Measurements from ENCODE around the gene TMTC1.
"Not testable (repeated sequence)": the region's sequence is repeated elsewhere in the genome, so short reads cannot be mapped to it uniquely, and the experiment has no call there.

The TMTC1 gene

GRCh38 chr12:29783773-29784666 is at the start of gene TMTC1:
TMTC1 (minus strand) TSS chr12:29783942; CDS start chr12:29783751, 191 bp downstream.
- peak; percentile 3 for DNase-seq (ENCODE audit: low spot score)

- no peak for DNase-seq (ENCODE audit: low spot score)
These were observed 47.4 kb upstream of the TMTC1 start for GRCh38 chr12:29831173-29831572.

DNA sequence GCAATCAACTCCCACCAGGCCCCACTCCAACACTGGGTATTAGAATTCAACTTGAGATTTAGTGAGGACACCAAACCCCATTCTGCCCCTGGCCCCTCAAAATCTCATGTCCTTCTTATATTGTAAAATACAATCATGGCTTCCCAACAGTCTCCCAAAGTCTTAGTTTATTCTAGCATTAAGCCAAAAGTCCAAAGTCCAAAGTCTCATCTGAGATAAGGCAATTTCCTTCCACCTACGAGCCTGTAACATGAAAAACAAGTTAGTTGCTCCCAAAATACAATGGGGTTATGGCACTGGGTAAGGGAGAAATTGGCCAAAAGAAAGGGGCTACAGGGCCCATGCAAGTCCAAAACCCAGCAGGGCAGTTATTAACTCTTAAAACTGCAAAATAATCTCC is 46.6 kb upstream of the TMTC1 start:
- DNase-seq (ENCODE audit: low spot score) = no peak

GRCh38 chr12:29818916-29819623 is 35.3 kb upstream of the TMTC1 start:
- DNase-seq (ENCODE audit: low spot score) = no peak

GRCh38 chr12:29816874-29817725 is 33.4 kb upstream of the TMTC1 start:
- DNase-seq (ENCODE audit: low spot score) = no peak

DNA sequence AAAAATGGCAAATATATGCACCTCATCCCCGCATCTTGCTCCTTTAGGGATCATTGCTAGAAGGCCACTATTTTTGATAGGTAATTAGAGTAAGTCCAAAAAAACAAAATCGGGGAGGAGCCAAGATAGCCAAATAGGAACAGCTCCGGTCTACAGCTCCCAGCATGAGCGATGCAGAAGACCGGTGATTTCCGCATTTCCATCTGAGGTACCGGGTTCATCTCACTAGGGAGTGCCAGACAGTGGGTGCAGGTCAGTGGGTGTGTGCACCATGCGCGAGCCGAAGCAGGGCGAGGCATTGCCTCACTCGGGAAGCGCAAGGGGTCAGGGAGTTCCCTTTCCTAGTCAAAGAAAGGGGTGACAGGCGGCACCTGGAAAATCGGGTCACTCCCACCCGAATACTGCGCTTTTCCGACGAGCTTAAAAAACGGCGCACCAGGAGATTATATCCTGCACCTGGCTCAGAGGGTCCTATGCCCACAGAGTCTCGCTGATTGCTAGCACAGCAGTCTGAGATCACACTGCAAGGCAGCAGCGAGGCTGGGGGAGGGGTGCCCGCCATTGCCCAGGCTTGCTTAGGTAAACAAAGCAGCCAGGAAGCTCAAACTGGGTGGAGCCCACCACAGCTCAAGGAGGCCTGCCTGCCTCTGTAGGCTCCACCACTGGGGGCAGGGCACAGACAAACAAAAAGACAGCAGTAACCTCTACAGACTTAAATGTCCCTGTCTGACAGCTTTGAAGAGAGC is 26.0 kb upstream of the TMTC1 start:
- not testable (repeated sequence) for DNase-seq (ENCODE audit: low spot score)

DNA sequence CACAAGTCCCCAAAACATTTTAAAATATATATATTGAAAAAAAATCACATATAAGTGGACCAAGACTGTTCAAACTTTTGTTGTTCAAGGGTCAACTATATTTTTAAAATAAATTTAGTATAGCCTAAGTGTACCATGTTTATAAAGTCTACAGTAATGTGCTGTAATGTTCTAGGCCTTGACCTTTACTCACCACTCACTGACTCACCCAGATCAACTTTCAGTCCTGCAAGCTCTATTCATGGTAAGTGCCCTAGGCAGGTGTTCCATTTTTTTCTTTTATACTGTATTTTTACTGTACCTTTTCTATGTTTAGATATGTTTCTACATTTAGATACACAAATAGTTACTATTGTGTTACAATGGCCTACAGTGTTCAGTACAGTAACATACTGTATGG is 23.4 kb upstream of the TMTC1 start:
- no peak for DNase-seq (ENCODE audit: low spot score)

GRCh38 chr12:29804019-29804418 is 20.3 kb upstream of the TMTC1 start:
- DNase-seq (ENCODE audit: low spot score) = no peak

DNA sequence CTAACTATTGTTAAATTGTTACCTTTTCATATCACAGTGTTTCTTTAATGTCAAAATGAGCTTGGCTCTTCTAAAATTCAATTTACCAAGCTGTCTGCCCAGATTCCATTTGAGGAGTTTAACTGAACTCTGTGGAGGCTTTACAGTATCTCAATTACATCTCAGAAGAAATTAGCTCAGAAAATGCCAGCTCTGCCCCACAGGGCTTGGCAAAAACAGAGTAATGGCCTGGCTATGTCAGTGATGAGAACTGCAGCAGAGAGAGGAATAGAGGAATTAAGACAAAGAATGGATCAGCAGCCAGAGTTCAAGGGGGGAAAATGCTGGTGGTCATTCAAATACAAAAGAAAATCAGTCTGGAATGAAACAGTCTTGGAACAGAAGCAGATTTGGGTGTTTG is 15.8 kb upstream of the TMTC1 start:
- no peak for DNase-seq (ENCODE audit: low spot score)

DNA sequence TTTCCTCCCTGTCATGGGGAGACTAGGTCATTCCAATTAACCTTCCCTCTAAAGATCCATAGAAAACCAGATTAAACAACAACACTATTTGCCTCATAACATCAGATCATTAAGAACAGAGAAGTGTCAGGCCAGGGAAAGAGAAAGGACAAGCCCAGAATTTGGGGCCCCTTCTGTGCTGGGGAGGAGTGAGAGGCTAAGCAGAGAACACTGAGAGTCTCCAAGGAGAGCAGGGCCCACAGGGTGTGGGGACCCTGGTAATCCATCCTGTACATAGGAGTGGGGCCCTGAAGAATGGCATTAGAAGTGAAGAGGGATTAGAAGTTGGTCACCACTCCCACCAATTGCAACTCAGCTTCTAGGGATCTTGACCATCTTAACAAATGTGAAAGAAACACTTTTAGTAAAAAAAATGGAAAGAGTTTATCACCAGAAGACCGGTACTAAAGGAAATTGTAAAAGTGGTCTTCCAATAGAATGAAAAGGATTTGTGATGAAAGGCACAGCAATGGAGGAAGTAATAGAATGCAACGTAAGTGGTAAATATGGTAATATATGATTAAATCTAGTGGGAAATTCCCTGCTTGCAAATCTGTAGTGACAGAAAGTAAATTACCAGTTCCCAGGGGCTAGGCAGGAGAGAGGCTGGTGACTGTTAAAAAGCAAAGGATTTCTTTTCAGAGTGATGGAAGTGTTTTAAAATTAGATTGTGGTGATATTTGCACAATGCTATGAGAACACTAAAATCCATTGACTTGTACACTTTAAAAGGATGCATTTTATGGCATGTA is 14.0 kb upstream of the TMTC1 start:
- no peak for DNase-seq (ENCODE audit: low spot score)

DNA sequence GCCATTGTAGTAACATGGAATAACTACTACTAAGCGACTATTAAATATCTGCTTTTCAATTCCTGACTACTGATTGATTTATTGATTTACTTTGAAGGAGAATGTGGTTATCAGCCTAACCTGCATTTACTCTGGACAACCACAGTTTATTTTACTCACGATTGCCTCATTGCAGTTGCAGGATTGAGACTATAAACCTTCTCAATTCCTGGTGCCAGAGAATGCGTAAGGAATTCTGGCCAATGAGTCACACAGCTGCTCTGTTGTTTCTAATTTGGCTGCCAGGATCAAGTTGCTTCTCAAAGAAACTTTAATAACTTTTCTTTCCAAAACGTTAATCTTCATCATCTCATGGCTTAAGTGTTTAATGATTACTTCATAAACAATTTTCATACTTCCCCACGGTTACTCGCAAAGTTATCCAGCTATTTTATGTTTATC is 13.1 kb upstream of the TMTC1 start:
- DNase-seq (ENCODE audit: low spot score) = no peak

GRCh38 chr12:29795715-29796114 is 12.0 kb upstream of the TMTC1 start:
- no peak for DNase-seq (ENCODE audit: low spot score)

GRCh38 chr12:29794862-29795261 is 11.1 kb upstream of the TMTC1 start:
- no peak for DNase-seq (ENCODE audit: low spot score)

- no peak for DNase-seq (ENCODE audit: low spot score)
These were observed 9.1 kb upstream of the TMTC1 start for GRCh38 chr12:29792853-29793252.

- DNase-seq (ENCODE audit: low spot score) = no peak
These were observed 8.4 kb upstream of the TMTC1 start for GRCh38 chr12:29792132-29792531.

DNA sequence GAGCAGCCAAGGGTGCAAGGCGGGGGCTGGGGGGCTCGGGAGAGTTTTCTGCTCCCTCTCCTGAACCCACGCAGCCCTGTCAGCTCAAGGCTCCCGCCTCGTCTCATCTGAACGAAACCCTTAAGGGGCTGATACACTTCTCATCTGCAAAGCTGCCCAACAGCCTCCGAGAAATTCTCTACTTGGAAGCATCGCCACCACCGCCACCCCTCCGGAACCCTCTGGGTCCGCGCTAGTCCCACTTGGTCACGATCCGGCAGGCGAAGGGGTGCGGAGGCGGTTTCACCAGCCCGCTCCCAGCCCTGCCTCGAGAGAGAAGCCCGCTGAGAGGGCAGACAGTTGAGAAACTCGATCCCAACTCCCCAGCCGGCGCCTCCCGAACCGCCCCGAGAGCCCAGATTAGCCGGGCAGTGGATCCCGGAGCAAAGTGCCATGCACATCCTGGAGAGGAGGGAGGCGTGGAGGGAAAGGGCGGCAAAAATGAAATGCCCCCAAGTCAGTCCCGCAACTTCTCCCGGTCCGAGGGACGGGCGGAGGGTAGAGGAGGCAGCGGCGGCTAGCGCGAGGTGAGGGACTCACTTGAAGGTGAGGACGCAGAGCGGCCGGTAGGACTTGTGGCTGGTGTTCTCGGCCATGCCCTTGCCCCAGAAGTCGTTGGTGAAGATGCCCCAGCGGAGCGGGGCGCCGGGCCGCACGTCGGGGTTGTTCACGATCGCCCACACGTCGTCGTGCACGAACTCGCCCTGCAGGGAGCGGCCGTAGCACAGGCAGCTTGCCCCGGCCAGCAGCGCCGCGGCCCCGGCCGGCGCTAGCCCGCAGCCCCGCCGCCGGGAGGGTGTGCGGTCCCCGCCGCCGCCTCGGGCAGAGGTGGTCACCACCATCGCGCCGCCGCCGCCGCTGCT is 620 bp downstream of the TMTC1 start:
- peak; percentile 4 for DNase-seq (ENCODE audit: low spot score)

GRCh38 chr12:29782285-29782870 is 1.4 kb downstream of the TMTC1 start:
- peak; percentile 64 for DNase-seq (ENCODE audit: low spot score)

GRCh38 chr12:29781705-29782266 is 2.0 kb downstream of the TMTC1 start:
- peak; percentile 17 for DNase-seq (ENCODE audit: low spot score)

DNA sequence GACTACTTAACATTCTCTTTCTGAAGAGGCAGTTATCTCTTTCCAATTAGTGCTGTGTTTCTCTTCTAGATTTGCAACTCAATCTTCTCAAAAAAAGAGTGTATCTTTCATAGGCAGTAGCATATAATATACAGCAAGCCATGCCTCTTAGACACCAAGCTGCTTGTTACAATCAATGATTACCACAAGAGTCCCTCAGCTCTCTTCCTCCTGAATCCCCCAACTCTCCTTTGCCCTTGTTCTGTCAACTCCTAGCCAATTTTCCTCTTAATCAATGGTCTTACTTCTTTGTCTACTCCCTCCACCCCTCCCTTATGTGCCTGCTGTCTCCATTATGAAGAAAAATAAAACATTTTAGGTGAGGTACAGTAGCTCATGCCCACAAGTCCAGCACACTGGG is 2.6 kb downstream of the TMTC1 start:
- no peak for DNase-seq (ENCODE audit: low spot score)
